NCI-H526 (cell line): Measurements from ENCODE around the gene TUBA1B.

ENCODE experiments used
- DNase-seq, 2 experiments: peaks; one replicate each; lab custom pipeline; 2025; lab: John Stamatoyannopoulos, UW

TUBA1B gene

GRCh38 chr12:49091056-49091835 is 39.9 kb downstream of the TUBA1B start:
- DNase-seq: no peak

GRCh38 chr12:49089821-49090773 is 41.1 kb downstream of the TUBA1B start:
- peak; percentile 16 to 67 for DNase-seq

- DNase-seq: no peak
Measured at GRCh38 chr12:49088932-49089330, 42.3 kb downstream of the TUBA1B start.

- DNase-seq: peak; percentile 77 to 93
Measured at GRCh38 chr12:49088150-49088931, 42.9 kb downstream of the TUBA1B start.

- no peak for DNase-seq
Measured at GRCh38 chr12:49086116-49086515, 45.1 kb downstream of the TUBA1B start.

- no peak for DNase-seq
Measured at GRCh38 chr12:49084438-49084837, 46.8 kb downstream of the TUBA1B start.

- DNase-seq: no peak
Measured at GRCh38 chr12:49079793-49080192, 51.4 kb downstream of the TUBA1B start.
